ENCODE data around the gene PTGES3.

Gene PTGES3

GRCh38 chr12:56679883-56680575, 8.1 kb downstream of the PTGES3 start:
- TF ChIP-seq, protein P1, sequence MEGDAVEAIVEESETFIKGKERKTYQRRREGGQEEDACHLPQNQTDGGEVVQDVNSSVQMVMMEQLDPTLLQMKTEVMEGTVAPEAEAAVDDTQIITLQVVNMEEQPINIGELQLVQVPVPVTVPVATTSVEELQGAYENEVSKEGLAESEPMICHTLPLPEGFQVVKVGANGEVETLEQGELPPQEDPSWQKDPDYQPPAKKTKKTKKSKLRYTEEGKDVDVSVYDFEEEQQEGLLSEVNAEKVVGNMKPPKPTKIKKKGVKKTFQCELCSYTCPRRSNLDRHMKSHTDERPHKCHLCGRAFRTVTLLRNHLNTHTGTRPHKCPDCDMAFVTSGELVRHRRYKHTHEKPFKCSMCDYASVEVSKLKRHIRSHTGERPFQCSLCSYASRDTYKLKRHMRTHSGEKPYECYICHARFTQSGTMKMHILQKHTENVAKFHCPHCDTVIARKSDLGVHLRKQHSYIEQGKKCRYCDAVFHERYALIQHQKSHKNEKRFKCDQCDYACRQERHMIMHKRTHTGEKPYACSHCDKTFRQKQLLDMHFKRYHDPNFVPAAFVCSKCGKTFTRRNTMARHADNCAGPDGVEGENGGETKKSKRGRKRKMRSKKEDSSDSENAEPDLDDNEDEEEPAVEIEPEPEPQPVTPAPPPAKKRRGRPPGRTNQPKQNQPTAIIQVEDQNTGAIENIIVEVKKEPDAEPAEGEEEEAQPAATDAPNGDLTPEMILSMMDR (IDR thresholded peaks at IDR 0.05; ENCODE audit: control extremely low read depth, extremely low read depth, low read depth, missing control alignments) = no peak
- ChIA-PET POLR2A (interaction anchor here (0.6 to 1.6 kb wide), 3 partner anchors 8 to 68 kb away, joined by 5 to 13 read pairs (median 7); partner anchors contain the start of gene PTGES3), CTCF (interaction anchor here (0.7 to 2.1 kb wide), 5 partner anchors 10 to 40 kb away, joined by 3 to 6 read pairs (median 3); no protein-coding TSS in a partner anchor)
- no peak for DNase-seq (ENCODE audit: extremely low spot score)

DNA sequence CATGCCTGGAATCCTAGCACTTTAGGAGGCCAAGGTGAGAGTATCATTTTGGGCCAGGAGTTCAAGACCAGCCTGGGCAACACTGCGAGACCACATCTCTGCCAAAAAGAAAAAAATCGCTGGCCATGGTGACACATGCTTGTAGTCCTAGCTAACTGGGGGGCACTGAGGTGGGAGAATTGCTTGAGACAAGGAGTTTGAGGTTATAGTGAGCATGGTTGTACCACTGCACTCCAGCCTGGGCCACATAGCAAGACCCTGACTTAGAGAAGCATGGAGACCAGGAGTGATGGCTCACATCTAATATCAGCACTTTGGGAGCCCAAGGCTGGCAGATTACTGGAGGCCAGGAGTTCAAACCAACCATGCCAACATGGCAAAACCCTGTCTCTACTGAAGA, 9.2 kb downstream of the PTGES3 start:
- DNase-seq (ENCODE audit: extremely low spot score) = no peak
- ChIA-PET CTCF (interaction anchor here (1.5 to 2.5 kb wide), 3 partner anchors 9 to 42 kb away, joined by 3 to 7 read pairs (median 6); no protein-coding TSS in a partner anchor), POLR2A (interaction anchor here (0.5 to 1.6 kb wide), 3 partner anchors 9 to 119 kb away, joined by 4 to 13 read pairs (median 4); partner anchors contain the start of gene PTGES3)
- TF ChIP-seq, protein P1 (IDR thresholded peaks at IDR 0.05; ENCODE audit: control extremely low read depth, extremely low read depth, low read depth, missing control alignments) = no peak

DNA sequence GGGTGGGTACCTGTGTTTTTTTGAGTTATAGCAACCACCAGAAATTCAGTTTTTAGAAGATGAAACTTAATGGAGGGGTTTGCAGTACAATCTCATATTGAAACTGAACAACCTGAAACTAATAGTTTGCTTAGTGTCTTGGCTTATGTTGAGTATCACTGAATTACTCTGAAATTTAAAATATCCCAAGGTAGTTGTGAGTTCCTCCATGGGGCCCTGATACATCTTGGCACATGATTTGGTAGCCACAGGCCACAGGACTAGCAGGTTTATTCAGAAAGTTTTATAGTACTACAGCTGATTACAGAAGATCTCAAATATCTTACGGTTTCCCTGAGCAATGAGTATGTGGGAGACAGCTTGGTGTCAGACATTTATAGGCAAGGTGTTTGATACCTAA, 10.4 kb downstream of the PTGES3 start:
- CTCF ChIA-PET = interaction anchor here (1.0 to 2.5 kb wide), 4 partner anchors 11 to 49 kb away, joined by 3 to 7 read pairs (median 4); no protein-coding TSS in a partner anchor
- TF ChIP-seq, protein P1 (IDR thresholded peaks at IDR 0.05; ENCODE audit: control extremely low read depth, extremely low read depth, low read depth, missing control alignments) = no peak
- peak; percentile 39 for DNase-seq (ENCODE audit: extremely low spot score)
- POLR2A ChIA-PET = interaction anchor here (0.6 to 1.2 kb wide), 4 partner anchors 11 to 72 kb away, joined by 4 to 5 read pairs (median 4); partner anchors contain the start of genes ATP5F1B and PTGES3

- POLR2A ChIA-PET = interaction anchor here (0.6 to 1.0 kb wide), 4 partner anchors 11 to 71 kb away, joined by 4 to 6 read pairs (median 4); partner anchors contain the start of genes ATP5F1B and PTGES3
- TF ChIP-seq, protein P1 (IDR thresholded peaks at IDR 0.05; ENCODE audit: control extremely low read depth, extremely low read depth, low read depth, missing control alignments) = no peak
- no peak for DNase-seq (ENCODE audit: extremely low spot score)
- CTCF ChIA-PET = interaction anchor here (1.0 to 2.5 kb wide), 2 partner anchors 18 to 40 kb away, joined by 4 to 7 read pairs; no protein-coding TSS in a partner anchor
Observed at GRCh38 chr12:56676851-56677580, 11.1 kb downstream of the PTGES3 start.

DNA sequence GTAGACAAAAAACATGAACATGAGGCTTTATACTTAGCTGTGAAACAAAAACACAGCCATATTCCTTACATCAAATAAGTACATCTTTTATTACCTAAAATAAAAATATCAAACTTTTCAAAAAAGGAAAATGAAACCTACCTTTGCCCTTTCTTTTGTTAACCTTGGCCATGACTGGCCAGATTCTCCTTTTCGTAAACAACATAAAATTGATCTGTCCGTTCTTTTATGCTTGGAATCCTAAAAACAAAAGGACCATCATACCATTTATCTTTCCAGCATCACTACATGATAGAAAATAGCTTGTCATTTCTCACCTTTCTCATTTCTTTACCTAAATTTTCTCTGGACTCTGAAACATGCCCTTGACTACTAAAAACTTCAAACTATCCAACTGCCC, 16.5 kb downstream of the PTGES3 start:
- CTCF ChIA-PET = interaction anchor here (1.5 to 3.3 kb wide), 2 partner anchors 15 to 35 kb away, joined by 3 to 11 read pairs; no protein-coding TSS in a partner anchor
- no peak for DNase-seq (ENCODE audit: extremely low spot score)

More for the DNA sequence above, 16.5 kb downstream of the PTGES3 start:
- POLR2A ChIA-PET = interaction anchor here (0.6 to 0.8 kb wide), 2 partner anchors 12 to 1033 kb away, joined by 4 read pairs; no protein-coding TSS in a partner anchor
- TF ChIP-seq, protein P1 (IDR thresholded peaks at IDR 0.05; ENCODE audit: control extremely low read depth, extremely low read depth, low read depth, missing control alignments) = no peak
